ENCODE data around the gene MCC.

- TF ChIP-seq EP300 (IDR thresholded peaks at IDR 0.05; ENCODE audit: borderline replicate concordance) (no peak), YY1 (IDR thresholded peaks at IDR 0.05; ENCODE audit: low read depth) (no peak)
- TF ChIP-seq, protein P1, sequence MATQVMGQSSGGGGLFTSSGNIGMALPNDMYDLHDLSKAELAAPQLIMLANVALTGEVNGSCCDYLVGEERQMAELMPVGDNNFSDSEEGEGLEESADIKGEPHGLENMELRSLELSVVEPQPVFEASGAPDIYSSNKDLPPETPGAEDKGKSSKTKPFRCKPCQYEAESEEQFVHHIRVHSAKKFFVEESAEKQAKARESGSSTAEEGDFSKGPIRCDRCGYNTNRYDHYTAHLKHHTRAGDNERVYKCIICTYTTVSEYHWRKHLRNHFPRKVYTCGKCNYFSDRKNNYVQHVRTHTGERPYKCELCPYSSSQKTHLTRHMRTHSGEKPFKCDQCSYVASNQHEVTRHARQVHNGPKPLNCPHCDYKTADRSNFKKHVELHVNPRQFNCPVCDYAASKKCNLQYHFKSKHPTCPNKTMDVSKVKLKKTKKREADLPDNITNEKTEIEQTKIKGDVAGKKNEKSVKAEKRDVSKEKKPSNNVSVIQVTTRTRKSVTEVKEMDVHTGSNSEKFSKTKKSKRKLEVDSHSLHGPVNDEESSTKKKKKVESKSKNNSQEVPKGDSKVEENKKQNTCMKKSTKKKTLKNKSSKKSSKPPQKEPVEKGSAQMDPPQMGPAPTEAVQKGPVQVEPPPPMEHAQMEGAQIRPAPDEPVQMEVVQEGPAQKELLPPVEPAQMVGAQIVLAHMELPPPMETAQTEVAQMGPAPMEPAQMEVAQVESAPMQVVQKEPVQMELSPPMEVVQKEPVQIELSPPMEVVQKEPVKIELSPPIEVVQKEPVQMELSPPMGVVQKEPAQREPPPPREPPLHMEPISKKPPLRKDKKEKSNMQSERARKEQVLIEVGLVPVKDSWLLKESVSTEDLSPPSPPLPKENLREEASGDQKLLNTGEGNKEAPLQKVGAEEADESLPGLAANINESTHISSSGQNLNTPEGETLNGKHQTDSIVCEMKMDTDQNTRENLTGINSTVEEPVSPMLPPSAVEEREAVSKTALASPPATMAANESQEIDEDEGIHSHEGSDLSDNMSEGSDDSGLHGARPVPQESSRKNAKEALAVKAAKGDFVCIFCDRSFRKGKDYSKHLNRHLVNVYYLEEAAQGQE (IDR thresholded peaks at IDR 0.05; ENCODE audit: low read depth) = no peak
Observed at GRCh38 chr5:113394658-113395057, 93.6 kb downstream of the MCC start.

Data from Ishikawa (cell line).